Hepatic stellate cell (primary cell): Measurements from ENCODE around the gene TRIM44.
"Not testable (repeated sequence)": the region's sequence is repeated elsewhere in the genome, so short reads cannot be mapped to it uniquely, and the experiment has no call there.

Experiments used
- DNase-seq: peaks from one replicate; pipeline ENCODE4 v3.0.0; 2011; ENCODE audit warnings: low spot score

Gene TRIM44

DNA sequence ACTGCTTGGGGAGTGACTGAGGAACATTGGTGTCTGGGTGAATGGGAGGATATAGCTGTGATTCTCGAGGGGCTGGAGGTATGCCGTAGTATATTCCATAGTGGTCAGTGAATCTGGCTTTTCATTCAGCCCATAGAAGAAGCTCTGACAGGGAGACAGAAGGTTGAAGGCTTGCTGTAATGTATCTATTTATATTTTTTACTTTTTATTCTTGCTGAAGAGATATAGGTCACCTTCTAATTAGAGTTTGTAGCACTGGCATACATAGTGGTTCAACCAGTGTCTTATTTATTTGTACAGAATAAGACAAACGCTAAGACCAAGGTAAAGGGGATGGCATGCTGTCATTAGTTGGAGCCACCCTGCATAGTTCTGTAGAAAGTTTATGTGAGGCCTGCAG lies 10.0 kb downstream of the TRIM44 start:
- DNase-seq = no peak

DNA sequence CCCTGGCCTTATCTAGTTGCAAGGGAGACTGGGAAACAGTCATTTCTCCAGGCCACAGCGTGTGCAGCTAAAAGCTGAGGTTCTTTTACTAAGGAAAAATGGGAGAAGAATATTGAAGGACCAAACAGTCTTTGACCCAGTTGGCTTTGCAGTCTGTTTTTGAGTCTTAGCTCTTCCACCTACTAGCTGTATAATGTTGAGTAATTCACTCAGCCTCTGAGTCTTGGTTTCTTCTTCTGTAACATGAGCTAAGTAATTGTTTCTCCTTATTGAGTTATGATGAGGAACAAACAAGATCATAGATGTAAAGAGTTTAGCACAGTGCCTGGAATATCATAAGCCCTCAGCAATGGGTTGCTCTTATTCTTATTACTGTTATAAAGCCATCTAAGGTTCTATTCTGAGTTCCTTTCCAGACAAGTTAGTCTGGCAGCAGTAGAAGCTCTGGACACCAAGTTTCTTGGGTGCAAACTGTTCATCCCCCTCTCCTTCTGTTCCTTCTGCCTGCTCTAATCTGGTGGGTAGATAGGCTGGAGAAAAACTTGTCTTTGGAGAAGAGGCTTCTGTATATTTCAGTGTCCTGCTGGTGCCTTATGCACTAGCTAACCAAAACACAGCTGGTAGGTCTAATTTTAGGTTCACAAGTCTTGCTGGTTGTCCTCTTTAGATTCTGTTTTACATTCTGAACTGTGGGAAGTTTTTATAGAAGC lies 13.5 kb downstream of the TRIM44 start:
- DNase-seq = no peak

DNA sequence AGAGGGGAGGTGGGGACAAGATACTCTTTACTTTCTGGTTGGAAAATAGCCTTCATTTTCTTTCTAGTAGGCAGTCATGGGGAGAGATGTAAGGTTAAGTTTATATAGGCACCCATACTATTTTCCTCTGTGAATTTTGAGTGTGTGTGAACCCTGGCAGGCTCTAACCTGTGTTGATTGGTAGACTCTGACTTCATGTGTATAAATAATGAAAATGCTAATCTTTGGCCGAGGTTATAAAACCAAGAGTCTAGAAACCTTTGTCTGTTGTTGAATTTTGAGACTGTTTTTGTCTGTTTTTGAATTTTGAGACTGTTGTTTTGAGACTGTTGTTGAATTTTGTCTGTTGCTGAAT lies 14.0 kb downstream of the TRIM44 start:
- DNase-seq = no peak

DNA sequence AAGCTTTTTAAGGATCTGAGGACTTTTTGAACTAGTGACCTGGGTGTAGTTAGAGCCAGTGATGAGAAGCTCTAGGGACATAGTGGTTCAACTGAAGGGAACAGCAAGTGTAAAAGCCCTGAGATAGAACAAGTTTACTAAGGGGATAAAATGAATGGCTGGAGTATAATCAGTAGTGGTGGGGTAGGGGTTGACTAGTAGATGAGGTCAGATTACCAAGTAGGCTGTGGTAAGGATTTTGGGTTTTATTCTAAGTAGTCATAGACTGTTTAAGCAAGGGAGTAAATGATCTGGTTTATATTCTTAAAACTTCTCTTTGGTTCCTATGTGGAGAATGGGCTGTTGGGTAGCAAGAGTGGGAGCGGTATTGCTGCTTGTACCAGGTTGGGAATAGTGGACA lies 15.3 kb downstream of the TRIM44 start:
- no peak for DNase-seq

DNA sequence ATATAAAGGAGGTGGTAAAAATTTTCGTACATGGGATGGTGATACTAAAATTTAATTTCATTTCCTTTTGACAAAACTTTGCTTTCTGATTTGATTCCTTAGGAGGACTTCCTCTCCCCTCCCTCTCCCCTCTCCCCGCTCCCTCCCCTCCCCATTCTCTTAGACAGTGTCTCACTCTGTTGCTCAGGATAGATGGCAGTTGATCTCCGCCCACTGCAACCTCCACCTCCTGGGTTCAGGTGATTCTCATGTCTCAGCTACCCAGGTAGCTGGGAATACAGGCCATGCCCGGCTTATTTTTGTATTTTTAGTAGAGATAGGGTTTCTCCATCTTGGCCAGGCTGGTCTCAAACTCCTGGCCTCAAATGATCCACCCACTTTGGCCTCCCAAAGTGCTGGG lies 15.9 kb downstream of the TRIM44 start:
- no peak for DNase-seq

DNA sequence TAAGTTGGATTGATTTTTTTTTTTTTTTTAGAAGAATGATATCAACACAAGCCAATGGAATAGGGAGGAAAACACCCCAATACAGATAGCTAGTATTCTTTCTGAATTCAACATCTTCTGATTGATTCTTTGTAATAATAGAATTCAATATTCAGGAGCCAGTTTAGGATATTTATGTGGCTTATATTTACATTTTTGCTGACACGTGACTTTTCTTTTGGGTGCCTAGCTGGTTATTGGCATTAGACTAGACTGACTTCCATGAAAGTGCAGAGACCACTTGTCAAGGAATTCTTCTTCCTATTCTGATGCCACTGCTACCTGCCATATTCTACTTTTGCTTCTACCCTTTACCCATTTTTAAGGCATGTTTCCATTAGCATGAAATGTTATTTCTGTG lies 16.4 kb downstream of the TRIM44 start:
- no peak for DNase-seq

DNA sequence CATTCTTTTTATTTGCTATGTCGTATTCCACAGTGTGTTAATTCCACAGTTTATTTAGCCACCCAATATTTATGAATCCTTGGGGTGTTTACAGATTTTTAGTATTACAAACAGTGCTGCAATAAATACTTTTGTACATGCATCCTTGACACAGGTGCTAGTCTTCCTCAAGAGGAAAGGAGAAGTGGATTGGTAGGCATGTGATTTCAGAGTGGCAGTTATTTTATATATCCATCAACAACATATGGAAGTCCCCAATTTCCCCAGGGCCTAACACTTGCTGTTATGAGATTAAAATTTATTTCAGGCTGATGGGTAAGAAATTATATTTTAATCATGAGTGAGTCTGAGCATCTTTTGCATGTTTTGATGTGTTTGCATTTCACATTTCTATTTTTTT lies 17.9 kb downstream of the TRIM44 start:
- no peak for DNase-seq

DNA sequence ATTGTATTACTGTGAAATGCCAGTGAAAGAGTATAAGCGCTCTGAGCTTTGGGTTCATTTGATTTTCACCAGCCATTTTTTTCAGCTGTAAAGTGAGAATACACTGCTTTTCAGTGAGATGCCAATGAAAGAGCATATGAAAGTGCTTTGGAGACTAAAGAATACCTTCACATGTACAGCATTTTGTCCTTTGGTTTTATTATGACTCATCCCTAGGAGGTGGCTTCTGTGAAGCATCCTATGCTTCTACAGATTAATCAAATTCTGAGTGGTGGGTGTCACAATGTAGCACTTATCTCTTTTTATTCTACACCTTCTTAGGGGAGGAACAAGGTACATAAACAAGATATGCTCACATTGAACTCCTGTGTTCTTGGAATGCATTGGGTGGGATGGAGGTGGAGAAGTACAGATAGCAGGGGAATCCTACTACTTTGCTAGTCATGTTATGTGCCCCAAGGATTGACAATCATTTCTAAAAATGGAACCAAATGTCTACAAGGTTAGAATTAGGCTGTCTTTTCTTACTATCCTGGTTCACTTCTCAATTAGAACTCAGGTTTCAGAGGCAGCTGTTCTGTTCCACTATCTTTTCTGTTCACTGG lies 18.7 kb downstream of the TRIM44 start:
- DNase-seq = no peak

DNA sequence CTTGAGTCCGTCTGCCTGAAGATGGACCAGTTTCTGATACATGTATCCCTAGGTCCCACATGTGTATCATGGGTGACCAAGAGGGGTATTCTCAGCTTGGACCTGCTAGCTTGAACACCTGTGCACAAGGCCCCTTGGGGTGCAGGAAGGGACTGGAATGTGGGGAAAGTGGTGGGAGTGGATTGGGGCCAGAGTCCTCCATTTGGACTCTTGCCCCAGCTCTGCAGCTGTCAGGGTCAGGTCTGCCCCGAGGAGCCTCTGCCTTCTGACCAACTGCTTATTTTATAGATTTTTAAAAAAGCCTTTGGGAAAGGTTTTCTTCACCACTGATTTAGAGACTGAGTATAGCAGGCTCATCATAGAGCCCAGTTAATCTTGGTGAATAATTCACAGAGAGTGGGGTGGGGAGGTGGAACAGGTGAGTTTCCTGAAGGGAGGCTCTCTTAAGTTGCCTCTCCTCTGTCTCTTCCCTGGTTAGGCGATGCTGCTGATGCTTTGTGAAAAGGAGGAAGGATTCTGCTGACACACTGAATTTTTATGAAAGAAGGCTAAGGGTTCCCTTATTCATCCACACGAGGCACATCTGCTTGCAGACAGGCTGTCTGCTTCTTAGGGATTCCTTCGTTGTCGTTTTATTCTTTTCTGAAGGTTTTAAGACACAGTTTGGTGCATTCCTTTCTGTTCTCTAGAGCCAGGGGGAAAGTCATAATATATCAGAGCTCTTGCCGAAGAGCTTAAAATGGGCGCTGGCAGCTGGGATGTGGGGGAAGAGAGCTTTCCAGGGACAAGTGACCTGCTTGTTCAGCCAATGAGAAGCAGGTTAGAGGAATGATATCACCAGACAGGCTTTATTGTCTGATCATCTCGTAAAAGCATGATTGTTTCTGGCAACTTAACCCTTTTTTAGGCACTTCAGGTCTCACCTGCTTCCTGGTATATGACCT lies 19.9 kb downstream of the TRIM44 start:
- no peak for DNase-seq

DNA sequence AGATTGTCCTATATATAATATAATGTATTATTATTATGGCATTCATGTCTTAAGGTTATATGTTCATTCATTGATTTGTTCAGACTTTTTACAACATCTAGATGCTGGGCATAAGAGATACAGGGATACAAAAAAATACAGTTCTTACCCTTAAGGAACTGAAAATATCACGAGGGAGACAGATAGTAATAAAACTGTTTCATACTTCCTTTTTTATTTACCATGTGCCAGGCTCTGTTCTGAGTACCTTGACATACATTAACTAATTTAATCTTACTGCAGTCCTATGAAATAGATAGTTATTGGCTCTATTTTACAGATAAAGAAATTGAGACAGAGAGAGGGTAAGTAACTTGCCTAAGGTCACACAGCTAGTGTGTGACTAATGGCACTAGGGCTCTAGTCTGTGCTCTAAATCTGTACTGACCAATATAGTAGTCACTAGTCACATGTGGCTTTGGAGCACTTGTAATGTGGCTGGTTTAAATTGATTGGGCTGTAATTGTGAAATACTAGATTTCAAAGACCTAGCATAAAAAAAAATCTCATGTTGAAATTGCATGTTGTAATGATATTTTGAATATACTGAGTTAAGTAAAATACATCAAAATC lies 21.3 kb downstream of the TRIM44 start:
- DNase-seq = no peak

DNA sequence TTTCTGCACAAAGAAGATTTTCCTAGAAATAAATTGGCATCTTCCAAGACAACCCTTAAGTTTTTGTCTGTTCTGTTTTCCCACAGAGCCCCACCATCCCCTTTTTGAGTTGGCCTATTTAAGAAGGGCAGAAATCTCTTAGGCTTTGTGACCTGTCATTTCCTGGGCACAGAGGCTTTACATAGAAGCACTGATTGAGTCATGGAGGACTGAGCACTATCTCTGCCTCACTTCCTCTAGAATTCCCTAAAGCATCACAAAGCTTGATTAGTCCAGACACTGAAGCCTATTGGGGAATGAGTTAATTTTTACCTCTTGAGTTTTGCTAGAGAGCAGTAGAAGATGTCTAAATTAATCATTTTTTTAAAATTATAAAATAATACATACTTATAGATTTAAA lies 25.4 kb downstream of the TRIM44 start:
- peak; percentile 16 for DNase-seq

DNA sequence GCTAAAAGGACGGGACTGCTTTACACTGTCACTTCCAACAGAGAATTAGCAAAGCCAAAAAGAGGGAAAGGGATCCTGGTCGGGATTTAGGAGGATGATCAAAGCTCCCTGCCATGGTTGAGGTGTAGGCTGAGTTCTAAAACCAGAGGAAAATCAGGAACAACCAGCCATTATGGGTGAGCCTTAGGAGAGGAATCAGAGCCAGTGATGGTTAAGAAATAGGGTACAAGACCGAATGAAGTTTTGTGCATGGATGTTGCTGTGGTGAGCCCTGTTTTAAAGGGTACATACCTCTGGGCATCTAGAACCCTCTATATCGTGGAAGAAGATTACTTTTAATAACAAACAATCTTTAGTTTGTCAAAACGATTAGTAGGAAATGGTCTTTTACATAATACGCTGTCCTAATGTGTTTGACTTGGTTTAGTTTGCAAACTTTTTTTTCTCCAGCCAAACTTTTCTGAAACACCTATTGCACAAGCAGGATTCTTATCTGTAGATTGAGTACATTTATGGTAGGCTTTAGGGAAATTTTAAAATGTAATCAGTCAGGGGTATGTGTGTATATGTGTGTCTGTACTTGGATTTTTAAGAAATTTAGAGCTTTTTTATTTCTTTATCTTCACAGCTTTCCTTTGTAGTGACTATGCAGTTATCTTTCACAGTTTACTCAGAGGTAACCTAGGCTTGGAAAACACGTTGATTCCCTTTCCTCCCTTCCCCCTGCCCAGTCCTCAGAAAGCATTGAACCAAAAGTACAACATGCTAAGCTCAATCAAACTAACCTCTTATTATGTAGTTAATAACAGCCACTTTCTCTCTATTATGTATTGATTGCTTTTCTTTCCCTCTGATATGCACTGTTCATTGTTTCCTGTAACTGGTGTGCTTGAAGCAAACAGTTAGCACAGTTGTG lies 26.8 kb downstream of the TRIM44 start:
- DNase-seq = no peak

DNA sequence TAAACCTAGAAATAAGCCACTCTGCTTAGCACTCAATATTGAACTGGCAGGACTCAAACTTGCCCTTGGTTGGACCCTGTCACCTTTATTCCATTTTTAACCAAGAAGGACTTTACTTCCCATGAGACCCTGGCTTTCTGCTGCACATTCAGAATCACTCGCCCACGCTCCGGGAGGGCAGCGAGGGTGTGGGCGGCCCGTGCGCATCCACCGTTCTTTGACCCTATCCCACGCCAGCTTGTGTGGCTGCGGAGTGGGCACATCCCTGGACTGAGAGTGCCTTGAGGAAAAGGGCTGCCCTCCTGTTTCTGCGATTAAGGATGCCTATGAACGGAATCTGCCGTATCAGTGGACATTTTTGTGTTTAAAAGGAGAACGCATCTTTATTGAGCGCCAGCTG lies 39.6 kb downstream of the TRIM44 start:
- no peak for DNase-seq

DNA sequence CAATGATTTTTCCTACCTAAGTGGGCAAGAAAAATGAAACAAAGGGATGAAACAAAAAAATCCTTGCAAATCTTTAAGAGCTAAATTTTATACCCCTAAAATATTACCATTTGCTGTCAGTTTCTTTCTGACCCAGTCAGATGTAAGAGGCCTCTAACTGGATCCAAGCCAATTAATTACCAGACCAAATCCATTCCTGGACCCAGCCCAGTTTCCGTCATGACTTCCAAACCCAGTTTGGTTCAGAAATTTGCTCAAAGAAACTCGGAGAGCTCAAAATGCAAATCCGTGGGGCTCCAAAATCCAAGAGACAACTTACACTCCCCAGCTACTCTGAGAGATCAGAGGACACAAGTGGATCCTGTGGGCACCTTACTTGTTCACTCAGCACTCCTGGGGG lies 46.8 kb downstream of the TRIM44 start:
- DNase-seq = no peak

DNA sequence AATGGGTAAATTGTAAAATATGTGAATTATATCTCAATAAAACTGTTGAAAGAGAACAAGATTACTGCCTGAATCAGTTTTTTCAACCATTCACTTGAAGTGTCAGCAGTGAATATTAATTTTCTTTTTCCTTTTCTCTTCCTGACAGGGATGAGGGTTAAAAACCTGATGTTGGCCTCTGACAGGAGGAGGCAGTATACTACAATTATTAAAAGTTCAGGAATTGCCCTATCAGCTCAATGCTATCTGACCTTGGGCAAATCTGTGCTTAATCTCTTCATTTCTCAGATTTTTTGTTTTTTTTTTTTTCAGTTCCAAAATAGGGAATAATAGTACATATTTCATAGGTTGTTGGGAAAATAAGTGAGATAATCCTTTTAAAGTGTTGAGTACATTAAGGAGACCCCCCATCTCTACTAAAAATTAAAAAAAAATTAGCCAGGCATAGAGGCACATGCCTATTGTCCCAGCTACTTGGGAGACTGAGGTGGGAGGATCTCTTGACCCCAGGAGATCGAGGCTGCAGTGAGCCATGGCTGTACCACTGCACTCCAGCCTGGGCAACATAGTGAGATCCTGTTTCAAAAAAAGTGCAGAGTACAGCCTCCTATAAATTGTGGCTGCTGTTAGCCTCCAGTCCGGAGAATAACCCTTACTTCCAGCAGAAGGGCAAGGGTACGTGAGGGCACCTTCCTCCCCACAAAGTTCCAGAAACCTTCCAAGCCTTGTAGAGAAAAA lies 48.8 kb downstream of the TRIM44 start:
- DNase-seq = no peak

DNA sequence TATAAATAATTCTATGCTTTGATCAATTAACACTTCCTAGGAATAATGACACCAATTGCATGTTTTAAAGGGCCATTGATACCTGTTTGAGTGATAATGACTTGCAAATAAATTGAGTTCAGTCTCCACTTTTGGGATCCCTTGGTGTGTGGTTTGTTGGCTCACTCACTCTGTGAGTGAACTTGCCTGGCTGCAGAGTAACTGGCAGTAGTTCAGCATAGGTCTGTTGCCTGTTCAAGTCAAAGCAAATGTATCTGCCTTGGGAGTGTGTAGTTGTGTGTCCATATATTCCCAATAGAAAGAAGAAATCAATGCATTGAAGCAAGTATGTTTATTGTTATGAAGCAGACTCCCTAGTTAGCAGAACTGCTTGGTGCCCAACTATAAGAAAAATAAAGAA lies 49.3 kb downstream of the TRIM44 start:
- DNase-seq = no peak

DNA sequence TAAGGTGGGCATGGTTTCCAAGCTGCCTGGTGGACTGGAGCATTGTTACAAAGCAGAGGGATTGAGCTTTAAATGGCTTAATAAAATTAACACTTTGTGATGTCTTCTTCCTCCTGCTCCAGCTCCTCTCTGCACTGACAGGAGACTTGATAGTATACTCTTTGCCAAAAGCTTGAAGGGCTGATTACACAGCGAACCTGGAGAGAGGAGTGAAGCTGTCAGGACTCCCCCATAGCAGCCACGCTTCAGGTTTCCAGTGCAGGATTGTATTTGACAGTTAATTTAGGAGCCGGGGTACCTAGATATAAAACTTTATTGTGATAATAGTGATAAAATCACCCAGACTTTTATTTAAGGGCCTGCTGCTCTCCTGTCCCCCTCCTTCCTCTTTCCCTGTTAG lies 50.0 kb downstream of the TRIM44 start:
- no peak for DNase-seq

DNA sequence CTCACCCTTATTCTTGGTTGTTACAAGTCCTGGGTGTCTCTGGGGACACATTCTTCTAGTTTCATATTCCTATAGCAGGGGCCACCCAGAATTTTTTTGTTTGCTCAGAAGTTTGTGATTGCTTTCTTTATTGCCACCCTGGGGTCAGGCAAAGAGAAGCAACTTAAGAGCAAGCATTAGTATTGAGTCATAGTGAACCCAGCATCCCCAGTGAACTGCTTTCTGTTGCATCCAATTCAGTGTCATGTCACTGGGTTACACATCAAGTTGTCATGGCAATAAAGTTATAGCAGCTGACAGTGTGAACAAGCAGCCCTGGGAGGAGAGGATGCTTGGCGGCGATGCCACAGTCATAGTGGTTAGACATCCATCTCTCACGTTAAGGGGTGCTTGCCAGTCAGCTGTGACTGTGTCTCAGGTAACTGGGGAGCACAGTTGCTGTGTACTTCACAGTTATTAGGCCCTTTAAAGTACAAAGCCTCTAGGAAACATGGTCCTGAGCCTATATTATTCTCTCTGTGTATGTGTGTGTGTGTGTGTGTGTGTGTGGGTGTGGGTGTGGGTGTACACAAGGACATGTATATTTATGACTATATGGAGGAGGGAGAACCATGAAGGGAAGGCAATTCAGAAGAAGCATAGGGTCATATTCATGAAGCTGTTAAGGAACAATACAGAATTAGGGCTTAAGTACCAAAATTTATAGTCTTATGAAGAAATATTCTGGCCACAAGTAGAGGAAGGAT lies 52.5 kb downstream of the TRIM44 start:
- DNase-seq = peak; percentile 34

DNA sequence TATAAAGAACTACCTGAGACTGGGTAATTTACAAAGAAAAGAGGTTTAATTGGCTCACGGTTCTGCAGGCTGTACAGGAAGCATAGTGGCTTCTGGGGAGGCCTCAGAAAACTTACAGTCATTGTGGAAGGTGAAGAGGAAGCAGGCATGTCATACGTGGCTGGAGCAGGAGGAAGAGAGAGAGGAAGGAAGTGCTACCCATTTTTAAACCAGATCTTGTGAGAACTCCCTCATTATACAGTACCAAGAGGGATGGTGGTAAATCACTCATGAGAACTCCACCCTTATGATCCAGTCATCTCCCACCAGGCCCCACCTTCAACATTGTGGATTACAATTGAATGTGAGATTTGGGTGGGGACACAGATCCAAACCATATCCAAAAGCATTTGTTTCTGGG lies 53.1 kb downstream of the TRIM44 start:
- DNase-seq = not testable (repeated sequence)

DNA sequence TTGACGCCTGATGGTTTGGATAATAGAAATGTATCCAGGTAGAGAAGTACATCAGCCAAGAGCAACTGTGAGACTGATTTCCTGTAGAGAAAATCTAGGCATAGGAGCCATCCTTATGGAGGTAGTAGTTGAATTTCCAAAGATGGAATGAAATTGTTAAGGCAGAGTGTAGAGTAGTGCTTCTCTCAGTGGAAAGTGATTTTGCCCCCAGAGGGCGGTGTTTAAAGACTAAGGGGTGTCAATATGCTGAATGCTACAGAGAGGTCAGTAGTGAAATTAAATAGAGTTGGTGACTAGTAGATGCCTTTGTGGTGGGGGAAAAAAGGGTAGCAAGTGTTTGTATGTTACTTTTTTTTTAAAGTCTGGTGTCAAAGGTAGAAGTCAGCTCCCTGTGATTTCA lies 54.5 kb downstream of the TRIM44 start:
- DNase-seq = no peak
